Frontal cortex (tissue), 4 donors: ENCODE measurements around the gene NRAP. TPM values are rescaled to one million over a fixed set of nuclear protein-coding genes. Genes with fewer than 3 reads are reported as not detected.
A peak's percentile ranks its signal among the peaks of the same experiment; 100 is the strongest.

Source experiments
- DNase-seq, 2 donors: peaks; one replicate each; pipeline ENCODE4 v3.0.0; 2012; ENCODE audit warnings: low spot score in 2 of 2
- FAIRE-seq: peaks from 2 replicates; lab custom pipeline; 2012; peaks lifted over from hg19 to GRCh38; lab: Jason Lieb, UNC
- total RNA-seq: library from RNA; depleted of rRNA; stranded (reverse); fragments of >200 nt; gene quantifications from one replicate; pipeline ENCODE4 v1.2.3, GENCODE V29; 2014
- donor health status: control.
- donor health status: control.
- donor health status: control.

Gene NRAP
- total RNA-seq, 1 donor from 2014 or later: not detected

DNA sequence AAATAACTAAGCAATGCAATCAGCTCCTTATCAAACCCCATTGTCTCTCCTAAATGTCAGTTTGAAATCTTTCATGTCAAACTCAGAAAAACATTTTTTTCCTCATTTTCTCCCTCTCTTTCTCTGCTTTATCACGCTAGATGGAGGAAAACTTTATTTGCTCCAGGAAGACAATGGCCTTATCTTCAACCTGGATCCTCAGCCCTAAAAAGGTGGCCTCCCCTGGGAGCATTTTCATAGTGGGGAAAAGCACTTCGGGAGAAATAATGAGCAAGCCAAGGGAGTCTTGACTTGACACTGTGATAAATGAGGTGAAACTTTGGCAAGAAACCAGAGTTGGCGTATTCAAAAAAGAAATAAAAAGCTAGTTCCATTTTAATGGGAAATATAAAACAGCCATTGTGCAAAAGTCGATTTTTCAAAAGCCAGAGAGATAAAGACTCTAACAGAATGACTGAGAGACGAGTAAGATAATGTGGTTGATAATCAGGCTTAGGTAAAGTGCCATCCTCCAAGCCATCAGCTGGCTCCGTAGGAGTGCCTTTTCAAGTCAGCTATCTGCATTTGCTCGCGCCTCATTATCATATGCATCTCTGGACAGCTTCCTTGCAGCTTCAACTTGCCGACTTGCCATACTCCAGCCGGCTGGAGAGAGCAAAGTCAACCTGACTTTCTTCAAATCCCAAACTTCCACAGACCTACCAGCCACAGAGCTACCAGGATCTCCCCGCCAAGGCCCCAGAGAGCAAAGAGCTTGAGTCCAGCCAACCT is 91.1 kb downstream of the NRAP start:
- FAIRE-seq: no peak
- DNase-seq: no peak

DNA sequence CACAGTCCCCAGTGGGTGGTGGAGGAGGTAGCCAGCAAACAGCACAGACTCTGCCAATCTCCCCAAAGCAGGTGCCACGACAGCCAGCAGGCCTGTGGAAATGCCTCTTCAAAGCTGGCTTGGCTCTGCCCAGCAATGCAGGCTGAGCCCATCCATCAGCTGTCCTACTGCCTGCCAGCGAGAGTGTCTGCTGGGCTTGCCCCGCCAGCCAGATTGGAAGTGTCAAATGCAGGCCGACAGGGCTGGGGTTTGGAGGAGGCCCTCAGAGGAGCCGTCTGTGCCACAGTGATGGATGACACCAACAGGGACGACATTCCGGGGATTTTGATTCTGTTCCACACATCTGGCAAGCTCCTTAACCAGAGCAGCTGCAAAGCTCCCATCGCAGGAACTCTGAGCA is 94.3 kb downstream of the NRAP start:
- FAIRE-seq (no peak), DNase-seq (no peak)

DNA sequence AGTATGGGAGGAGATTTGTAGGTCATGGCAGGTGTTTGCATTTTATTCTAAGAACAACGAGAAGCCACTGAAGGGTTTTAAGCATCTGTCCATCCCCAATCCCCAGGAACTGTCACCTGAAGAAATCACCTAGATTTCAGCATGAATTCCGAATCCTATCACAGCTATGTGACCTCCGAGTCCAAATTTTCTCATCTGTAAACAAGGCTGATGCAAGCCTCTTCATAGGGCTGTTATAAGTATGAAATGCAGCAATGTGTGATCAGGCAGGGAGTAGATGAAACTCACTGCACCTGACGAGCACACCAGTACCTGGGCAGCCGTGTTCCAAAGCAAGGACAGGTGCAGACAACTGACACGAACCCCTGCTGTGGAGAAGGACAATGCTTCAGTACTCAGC is 97.0 kb downstream of the NRAP start:
- FAIRE-seq (no peak), DNase-seq (no peak)

DNA sequence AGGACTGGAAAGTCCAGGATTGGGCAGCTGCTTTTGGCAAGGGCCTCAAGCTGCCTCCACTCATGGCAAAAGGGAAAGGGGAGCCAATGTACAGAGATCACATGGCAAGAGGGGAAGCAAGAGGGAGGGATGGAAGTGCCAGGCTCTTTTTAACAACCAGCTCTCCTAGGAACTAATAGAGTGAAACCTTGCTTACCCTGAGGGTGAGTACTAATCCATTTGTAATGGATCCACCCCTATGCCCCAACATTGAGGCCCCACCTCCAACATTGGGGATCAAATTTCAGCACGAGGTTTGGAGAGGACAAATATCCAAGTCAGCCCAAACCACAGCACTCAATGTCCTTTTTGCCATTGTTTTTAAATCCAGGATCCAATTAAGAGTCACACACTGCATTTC is 98.5 kb downstream of the NRAP start:
- DNase-seq (no peak), FAIRE-seq (no peak)

DNA sequence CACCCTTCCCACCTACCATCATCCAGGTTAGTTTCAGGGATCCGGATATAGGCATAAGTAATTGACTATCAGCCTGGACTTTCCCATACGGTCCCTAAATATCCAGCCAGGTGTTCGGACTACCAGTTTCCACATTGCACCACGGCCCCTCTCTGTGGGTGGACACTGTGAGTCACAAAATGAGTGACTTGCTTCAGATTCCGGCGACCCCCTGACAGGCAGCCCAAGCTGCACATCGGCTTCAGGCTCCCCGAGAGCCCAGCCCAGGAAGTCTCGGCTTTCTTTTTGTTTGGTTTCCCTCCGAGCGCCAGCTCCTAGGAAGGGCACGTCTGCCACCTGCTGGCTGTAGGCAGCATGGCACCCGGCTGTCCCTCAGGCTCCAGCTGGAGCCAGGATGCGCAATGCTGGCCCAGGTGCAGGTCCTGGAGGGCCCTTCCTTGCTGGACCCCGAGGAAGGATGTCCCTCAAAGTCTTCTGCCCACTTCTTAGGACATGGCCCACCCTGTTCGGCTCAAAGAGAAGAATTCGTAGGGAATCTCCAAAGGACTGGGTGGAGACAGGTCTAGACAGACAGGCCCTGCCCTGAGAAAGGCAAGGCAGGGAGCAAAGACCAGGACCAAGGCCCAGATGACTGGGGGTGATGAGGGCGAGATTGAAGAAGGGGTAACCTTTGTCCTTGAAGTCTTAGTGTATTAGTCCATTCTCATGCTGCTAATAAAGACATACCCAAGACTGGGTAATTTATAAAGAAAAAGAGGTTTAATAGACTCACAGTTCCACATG is 100.3 kb downstream of the NRAP start:
- FAIRE-seq (no peak), DNase-seq (peak; percentile 31 to 82)

DNA sequence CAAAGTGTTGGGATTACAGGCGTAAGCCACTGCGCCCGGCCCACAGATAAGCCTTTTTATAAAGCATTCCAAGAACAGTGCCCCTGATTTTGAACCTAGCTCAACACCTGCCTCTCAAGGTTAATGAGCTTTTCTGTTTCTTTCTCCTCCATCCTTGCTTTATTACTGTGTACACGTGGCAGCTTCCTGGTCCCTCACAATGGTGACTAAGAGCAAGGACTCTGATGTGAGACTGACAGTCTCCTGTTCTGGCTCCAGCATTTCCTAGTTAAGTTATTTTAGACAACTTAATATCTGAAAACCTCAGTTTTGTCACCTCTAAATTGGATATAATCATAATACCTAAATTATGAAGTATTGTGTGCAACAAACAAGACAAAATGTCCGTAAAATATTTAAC is 101.1 kb downstream of the NRAP start:
- DNase-seq (no peak), FAIRE-seq (no peak)

DNA sequence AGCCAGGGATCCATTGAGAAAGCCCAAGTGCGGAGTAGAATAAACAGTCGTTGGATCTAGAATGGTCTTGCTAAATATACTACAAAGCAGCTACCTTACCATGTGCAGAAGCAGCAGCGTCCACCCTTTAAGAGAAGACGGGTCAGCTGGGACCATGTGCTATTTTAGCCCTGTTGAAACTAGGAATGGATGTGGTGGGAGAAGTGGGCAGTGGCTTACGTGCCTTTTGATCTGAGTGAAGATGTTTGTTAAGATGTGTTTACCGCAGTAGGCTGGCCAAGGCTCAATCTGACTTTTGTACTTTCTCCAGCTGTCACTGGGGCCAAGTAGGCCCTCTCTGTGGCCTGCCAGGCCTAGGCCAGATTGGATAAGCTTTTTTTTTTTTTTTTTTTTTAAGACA is 101.8 kb downstream of the NRAP start:
- FAIRE-seq (no peak), DNase-seq (no peak)

DNA sequence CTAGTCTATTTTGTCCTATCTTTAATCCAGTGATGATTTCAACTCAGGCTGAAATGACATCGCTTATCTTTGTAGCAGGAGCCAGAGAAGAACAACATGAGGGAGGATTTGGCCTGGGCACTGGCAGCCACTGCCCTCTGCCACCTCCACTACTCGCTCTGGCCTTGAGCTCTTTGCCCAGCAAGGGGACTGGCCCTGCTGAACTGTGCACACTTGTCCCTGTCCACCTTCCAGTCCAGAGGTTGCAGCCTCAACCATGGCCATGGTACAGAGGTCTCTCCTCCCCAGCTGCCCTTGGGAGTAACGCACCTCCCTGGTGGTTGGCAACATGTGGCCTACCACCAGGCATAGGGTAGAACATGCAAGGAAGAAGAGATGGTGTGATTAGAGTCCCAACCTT is 102.6 kb downstream of the NRAP start:
- DNase-seq: no peak
- no peak for FAIRE-seq

DNA sequence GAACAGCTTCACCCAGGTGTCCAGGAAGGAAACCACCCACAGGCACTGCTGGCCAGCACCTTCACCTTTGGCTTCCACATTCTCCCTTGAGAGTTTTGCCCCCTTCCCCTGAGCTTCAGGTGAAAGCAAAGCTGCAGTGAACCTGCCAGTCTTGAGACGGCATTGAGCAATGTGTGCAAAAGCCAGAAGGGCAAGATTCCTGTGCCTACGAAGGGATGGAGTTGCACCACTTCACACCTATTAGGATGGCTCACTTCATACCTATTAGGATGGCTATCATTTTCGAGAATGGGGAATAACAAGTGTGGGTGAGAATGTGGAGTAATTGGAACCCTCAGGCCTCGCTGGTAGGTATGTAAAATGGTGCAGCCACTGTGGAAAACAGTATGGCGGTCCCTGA is 103.8 kb downstream of the NRAP start:
- DNase-seq (no peak), FAIRE-seq (no peak)

DNA sequence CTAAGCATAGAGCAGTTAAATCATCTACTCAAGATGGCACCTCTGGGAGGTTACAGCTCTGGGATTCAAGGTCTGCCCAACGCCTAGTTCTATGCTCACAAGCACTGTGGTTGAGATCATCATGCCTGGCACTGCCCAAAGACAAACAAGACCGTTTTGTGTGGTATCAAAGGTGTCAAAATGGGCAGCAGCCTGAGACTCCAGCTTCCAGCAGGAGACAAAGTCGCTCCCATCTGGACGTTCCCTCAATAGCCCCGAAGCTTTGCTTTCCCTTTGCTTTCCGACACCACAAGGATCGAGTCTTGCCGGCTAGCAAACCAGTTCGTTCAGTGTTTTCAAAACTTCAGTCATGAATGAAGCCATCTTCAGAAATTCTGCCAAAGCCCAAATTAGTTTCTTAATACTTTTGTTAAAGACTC is 105.9 kb downstream of the NRAP start:
- DNase-seq (no peak), FAIRE-seq (no peak)

DNA sequence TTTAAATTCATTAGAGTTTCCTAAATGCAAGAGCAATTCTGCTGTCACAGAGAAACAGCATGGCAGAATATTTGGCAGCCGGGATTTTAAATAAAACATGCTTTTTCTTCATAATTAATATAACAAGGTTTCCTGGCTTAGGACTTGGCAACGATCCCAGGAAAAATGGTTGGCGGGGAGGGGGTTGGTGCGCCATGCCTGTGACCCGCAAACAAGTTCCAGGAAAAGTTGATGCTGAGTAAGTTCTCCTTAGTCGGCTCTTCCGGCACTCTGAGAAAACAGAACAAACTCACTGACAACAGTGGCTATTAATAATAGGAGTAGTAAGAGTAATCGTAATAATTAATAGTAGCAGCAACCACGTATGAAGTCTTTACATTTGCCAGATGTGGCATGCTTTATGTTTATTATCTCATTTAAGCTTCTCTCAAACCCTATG is 106.4 kb downstream of the NRAP start:
- FAIRE-seq (no peak), DNase-seq (no peak)

DNA sequence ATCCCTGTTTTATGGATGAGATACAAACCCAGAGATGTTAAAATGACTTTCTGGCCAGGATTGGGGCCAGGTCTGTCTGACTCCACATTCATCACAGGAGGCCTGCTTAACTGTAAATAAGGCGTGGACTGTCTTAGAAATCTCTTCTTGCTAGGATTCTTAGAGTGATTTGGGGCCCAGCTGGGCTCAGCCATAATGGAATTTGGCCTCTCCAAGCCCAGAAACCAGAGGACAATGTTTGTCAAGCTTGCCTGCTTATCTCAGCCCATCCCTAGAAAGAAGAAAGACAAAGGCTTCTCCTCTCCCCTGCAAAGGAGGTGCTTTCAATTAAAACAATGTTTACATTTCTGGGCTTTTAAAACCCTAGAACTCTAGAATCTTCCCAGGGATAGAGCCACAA is 108.1 kb downstream of the NRAP start:
- FAIRE-seq: no peak

DNA sequence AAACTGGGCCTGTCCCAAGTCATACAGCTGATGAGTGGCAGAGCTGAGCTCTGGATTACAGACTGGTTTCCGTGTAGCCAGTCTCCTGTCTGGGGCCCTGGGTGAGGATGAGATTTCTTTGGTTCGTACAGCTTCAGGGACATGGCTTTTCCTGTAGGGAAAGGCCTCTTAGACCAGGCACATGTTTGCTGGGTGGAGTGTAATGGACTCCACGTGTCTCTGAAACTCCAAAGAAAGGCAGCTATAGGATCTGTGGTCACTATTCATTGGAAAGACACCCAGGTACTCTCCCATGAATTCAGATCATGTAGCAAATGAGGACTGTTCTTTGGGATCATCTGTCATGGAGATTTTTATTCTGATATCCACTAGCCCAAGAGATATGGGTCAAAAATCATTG is 108.6 kb downstream of the NRAP start:
- no peak for DNase-seq
- no peak for FAIRE-seq

More for the DNA sequence above, 108.1 kb downstream of the NRAP start:
- DNase-seq: no peak

DNA sequence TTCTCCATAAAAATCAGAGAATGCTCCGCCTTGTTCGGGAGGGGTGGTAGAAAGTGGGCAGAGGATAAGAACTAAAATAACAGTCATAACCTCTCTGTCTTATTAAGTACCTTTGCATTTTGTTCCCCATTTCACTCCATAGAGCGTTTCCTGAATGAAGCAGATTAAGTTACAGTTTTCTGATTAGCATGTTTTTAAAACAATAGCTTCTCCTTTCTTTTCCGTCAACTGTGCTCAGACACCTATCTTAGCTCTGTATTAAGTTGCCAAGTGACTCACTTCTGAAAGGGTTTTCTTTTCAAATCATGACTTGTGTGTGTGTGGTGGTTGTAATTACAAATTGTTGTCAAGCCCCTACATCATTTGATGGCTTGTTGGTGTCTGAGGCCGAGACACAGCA is 109.6 kb downstream of the NRAP start:
- FAIRE-seq (no peak), DNase-seq (no peak)

DNA sequence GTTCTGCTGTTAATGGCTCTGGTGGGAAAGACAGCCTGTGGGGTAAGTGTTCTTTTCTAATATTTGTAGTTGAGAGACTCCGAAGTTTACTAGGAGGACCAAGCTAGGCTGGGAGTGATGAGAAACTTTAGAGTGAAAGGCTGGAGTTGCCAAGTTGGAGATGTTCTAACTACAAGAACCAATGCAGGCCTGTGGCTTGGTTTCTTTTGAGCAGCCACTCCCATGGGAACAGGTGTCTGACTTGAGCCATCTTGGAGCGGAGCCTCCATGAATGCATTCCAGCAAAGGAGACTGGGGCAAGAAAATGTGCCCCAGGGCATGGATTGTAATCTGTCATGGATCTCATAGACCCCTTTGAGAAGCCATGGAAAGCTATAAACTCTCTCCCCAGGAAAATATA is 110.7 kb downstream of the NRAP start:
- FAIRE-seq: no peak
- no peak for DNase-seq

DNA sequence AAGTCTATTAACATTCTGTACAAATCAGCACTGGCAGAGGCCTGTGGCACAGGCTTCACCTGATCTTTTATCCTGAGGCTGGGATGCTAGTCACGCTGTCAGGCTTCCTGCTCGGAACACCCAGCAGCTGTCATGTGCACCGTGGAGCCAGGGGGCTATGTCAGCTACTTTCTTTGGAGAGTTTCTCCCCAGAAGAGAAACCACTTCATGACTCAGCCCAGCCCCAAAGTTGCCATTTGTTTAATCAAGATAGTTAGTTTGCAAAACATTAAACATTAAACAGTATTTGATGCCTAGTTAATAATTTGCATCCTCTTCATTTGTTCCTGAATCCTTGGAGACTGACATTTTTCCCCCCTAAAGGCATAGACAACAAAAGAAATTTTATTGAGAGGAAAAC is 111.1 kb downstream of the NRAP start, which contains the start of gene HABP2:
Gene HABP2, plus strand, starts transcription at position 353 of the 400 bp plus-strand sequence. CDS start 69 bp downstream, outside the sequence.
- no peak for FAIRE-seq
- no peak for DNase-seq

DNA sequence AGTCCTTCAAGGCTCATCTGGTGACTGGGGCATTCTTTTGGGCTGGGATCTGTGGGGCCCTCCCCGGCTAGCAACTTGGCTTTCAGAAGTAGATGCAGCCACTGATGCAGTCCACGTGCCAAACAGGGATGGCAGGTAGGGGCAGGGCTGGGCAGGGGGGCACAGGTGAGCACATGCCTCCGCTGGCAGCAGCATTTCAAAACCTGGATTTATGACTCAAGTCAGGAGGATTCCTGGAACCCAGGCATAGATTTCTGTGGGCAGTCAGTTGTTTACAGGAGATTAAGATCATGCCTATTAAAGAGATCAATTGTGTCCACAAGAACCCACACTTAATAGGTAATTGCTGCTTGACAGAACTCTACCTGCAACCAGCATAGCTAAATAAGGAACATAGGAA is 111.8 kb downstream of the NRAP start:
- DNase-seq: no peak
- FAIRE-seq: no peak

DNA sequence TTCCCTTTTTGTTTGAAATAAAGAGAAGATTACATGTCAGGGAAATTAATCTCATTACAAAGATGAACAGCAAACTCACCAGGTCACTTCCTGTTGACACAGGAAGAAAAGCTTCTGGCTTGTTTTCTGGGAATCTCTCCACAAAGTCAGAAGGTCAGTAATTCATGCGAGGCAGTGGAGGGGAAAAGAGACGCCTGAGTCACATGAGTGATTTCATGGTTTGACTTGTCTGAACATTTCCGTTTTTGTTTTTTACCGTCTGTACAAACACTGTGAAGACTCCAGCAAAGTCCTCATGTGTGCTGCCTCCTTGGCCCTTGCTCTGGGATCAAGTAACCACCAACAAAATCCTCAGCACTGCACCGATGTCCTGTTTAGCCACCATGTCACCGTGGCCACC is 113.5 kb downstream of the NRAP start:
- DNase-seq (no peak), FAIRE-seq (no peak)

DNA sequence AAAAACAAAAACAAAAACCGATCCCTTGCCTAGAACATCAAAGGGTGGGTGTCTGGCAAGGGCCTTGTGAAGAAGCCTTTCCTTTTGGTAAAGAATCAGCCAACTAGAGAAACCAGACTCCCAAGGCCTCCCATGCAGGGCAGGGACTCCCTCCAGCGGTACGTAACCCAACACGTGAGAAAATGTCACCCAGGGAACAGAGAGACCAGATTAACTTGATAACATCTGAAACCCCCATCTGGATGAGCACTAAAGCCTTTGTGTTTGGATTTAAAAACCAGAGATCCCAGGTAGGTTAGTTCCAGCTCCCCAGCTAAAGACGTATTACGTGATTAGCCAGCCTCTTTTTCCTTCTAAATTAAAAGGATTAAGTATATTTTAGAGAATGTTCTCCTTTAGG is 114.0 kb downstream of the NRAP start:
- FAIRE-seq (no peak), DNase-seq (no peak)

DNA sequence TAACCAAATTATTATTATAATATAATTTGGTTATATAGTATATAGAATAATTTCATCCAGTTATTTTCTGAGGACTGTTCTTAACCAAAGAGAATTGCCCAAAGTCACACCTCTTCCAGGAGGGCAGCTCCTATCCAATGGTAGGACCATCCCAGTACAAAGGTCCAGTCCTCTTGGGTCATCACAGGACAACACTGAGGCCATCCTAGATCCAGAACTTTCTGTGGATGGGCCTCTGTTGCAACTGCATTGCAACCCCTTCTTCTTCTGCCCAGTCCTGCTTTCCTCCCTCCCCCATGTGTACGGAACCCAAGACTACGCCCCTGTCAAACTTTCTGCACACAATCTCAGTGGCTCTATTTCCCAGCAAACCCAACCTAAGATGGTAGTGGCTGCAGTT is 116.4 kb downstream of the NRAP start:
- DNase-seq (no peak), FAIRE-seq (no peak)

DNA sequence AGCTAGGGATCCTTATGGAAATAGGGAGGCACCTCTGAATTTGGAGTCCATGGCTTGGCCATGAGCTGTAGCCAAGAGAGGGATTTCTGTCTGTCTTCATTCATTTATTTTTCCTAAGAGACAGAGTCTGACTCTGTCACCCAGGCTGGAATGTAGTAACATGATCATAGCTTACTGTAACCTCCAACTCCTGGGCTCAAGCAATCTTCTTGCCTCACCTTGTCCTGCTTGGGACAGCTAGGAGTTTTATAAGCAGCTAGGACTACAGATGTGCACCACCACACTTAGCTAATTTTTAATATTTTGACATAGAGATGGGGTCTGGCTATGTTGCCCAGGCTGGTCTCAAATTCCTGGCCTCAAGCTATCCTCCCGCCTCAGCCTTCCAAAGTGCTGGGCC is 119.4 kb downstream of the NRAP start:
- no peak for FAIRE-seq
- no peak for DNase-seq
